WTC11 (cell line): ENCODE measurements around the gene OGDH.

Experiments used
- CTCF ChIP-seq: fragments of 200-600 bp; IDR thresholded peaks from 2 replicates; pipeline ENCODE4 v1.8.0; 2022; ENCODE audit warnings: antibody characterized with exemption
- ZNF138 ChIP-seq: sonication (generic); formaldehyde crosslinking; conservative IDR thresholded peaks from 2 replicates; pipeline ENCODE4 v1.8.1; 2022; ENCODE audit warnings: mild to moderate bottlenecking, moderate library complexity, missing genetic modification reagents
- ZNF512 ChIP-seq: sonication (generic); formaldehyde crosslinking; IDR thresholded peaks from 2 replicates; pipeline ENCODE4 v1.8.1; 2022; ENCODE audit warnings: missing genetic modification reagents, borderline replicate concordance

- TF ChIP-seq CTCF (no peak), ZNF138 (CRISPR knock-in tag) (no peak), ZNF512 (CRISPR knock-in tag) (no peak)
Measured at GRCh38 chr7:44712012-44712411, 105.6 kb downstream of the OGDH start.
